GM19351 (cell line): ENCODE results near the gene RNF150.
"Not testable (repeated sequence)": the region's sequence is repeated elsewhere in the genome, so short reads cannot be mapped to it uniquely, and the experiment has no call there.

Source experiments
- ATAC-seq: cut with Tn5 transposase; IDR thresholded peaks from one replicate; pipeline ENCODE4 v1.9.1; 2021; ENCODE audit warnings: mild to moderate bottlenecking, moderate library complexity; ENCODE audit not compliant: unreplicated experiment

The RNF150 gene

DNA sequence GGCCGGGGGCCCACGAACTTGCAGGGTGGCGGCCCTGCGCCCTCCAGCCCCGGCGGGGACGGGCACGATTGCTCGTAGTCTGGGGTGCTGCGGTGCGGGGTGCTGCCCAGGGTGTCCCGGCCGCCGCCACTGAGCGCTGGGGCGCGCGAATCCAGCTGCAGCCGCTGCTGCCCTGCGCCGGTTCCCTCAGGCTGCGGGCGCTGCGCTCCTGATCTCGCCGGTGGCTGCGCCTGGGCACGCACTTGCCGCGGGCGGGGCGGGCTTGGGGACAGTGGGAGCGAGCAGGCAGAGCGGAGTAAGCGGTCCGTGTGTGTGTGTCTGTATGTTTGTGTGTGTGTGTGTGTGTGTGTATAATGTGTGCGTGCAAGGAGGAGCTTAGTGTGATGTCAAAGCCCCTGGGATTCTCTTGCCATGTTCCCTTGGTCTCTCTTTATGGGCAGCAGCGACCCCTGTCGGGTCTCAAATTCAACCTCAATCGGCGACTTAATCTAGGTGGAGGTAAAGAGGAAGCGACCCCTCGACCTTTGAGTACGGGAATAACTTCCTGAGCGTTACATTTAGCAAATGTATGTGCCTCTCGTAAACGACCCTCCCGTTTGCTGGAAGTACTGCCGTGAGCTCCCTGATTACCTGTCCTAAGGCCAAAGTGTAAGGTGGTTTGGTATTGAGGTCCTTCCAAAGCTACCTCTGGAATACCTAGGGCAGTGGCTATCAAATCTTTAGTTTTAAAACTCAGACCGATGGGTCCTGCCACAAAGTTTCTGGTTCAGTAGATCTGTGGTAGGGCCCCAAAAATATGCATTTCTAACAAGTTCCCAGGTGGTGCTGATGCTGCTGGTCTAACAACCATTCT lies at the start of gene RNF150:
TSS of gene RNF150 (minus strand) at position 324 of the 853 bp plus-strand sequence.
- ATAC-seq: peak; percentile 64

- ATAC-seq: no peak
Measured at GRCh38 chr4:141180991-141181761, 47.9 kb upstream of the RNF150 start.

GRCh38 chr4:141179474-141180373 lies 46.5 kb upstream of the RNF150 start:
- ATAC-seq: no peak

- ATAC-seq: no peak
Measured at GRCh38 chr4:141177171-141177570, 43.9 kb upstream of the RNF150 start.

DNA sequence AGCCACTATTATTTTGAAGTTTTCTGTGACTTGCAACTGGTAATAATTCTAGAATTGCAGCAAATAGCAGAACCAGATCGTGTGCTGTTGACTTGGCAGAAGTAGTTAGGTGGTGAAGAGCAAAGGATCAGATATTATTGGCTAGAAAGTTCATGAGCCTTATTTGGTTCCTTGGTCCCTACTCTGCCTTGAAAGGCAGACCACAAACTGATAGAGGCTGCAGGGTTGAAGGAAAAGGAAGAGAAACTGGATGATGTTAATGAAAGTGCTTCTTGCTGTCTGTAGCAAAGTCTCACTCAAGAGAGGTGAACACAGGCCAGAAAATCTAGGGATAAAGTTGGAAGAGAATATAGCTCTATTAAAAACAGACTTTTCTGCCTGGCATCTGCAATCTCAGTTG lies 41.2 kb upstream of the RNF150 start:
- ATAC-seq: peak; percentile 76

DNA sequence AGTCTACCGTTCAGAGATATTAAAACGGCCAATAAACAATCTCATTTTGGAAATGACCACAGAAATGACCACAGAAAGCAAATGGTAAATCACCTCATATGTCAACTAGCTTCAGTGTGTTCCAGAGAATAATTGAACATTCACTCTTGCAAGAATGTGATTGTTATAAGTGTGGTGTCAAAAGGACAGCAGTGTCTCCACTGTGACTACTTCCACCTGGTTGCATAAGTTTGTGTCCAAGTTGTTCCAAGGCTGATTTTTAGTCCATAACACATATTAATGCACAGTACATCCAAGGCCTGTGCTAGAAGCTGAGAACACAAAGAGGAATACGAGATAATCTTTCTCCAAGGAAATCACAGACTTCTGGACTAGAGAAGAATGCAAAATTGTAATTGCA lies 37.4 kb upstream of the RNF150 start:
- no peak for ATAC-seq

- ATAC-seq: no peak
Measured at GRCh38 chr4:141169391-141169790, 36.1 kb upstream of the RNF150 start.

GRCh38 chr4:141165001-141165400 lies 31.7 kb upstream of the RNF150 start:
- not testable (repeated sequence) for ATAC-seq

DNA sequence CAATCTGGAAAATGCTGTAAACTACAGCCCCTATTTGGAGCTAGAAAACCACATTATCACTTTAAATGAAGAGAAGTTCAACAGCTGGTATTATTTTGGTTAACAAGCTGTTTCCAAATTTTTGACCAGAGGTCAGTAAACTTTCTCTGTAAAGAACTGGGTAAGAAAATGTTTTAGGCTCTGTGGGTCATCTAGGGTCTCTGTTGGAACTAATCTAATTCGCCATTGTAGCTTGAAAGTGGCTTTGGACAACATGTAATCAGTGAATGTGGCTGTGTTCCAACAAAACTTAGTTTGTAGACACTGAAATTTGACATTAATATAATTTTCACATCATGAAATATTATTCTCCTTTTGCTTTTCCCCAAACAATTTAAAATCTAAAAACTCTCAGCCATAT lies 25.8 kb upstream of the RNF150 start:
- no peak for ATAC-seq

- ATAC-seq: no peak
Measured at GRCh38 chr4:141158219-141158618, 24.9 kb upstream of the RNF150 start.

DNA sequence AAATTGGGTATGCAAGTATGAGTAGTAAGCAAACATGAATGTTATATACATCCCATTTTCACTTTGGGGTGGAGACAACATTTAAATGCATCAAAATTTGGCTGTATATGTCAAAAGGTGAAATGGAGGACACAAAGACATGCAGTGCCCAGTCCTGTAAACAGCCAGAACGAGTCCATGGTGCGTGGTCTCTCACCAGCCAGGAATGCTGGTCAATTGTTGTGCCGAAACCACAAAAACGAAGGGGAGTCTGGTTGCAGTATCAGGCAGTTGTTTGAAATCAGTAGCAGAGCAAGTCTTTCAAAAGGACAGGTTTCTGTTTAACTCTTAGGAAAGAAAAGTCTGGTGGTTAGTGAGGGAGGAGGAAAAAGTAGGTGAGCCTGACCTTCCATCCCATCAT lies 22.3 kb upstream of the RNF150 start:
- no peak for ATAC-seq

DNA sequence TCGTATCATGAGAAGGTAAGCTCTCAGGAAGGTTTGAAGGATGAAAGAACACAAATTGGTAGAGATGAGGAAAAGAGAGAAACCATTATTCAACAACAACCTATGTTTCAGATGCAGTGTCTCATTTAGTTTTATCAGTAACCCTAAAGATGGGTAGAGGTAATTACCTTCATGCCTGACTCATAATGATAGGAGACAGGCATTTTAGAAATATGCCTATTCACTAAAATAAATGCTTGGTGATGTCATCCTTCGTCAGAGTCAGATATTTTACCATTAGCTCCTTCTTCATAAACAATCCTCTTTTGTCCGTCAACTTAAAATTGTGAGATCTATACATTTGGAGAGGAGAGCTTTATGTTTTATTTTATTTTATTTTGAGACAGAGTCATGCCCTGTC lies 21.5 kb upstream of the RNF150 start:
- ATAC-seq: no peak

DNA sequence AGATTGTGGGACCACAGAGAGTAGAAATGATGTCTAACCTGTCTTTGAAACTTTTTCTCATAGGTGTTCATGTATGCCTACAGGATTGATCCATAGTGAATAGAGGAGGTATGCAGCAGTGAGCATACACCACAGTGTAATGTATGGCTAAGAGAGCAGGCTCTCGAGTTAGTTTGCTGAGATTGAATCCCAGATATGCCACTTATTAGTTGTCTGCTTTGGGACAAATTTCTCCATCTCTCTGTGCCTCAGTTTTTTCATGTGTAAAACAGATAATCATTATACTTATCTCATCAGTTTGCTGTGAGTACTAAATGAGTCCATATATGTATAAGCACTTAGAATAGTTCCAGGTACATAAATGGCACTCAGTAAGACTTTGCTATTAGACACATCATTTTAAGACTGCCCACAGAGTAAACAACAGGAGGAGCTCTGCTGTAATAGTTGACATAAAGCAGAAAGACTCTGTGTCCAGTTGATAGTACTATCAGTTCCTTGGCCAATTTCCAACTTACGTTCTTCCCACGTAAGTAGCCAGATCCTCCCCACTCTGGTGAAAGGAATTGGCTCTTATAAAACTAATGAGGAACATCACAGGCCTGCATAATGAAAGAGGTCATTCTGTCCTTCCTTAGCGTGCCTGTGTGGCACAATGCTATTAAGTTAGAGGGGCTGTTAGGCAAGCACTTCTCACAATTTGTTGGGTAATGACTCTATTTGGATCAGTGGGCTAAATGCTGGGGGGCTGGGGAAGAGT lies 20.7 kb upstream of the RNF150 start:
- ATAC-seq: no peak

DNA sequence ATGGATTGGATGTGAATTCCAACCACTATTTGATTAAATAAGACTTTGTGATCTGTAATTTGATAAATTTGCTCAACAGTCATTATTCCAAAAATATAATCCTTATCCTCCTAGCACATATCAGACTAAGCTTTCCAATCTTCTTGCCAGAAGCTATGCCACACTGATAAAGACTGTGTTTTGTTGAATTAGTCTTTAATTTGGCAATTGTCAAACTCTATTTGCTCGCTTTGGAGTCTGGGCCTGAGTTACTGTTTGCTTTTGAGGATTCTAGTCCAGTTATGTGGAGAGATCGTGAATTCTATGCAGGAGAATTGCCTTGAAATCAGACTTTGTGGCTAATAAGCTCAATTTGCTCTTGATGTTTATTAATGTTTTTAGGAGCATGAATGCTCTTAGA lies 10.9 kb upstream of the RNF150 start:
- no peak for ATAC-seq

DNA sequence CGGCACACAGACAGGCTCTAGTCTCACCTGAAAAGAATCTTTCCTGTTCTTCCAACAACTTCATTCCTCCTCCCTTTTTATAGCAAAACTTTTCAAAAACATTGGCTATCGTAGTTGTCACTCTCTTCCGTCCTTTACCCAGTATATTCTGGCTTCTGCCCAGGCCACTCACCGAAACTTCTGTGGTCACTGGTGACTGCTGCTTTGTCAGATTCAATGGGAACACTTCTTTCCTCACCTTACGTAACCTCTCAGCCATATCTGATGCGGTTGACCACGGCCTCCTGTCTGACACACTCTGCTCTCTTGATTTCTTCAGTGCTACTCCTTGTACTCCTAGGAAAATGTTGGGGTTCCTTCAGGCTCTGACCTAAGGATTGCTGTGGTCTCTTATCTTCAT lies 9.2 kb upstream of the RNF150 start:
- ATAC-seq: no peak

- no peak for ATAC-seq
Measured at GRCh38 chr4:141140391-141141200, 7.3 kb upstream of the RNF150 start.

GRCh38 chr4:141133999-141134995 lies 1.0 kb upstream of the RNF150 start:
- ATAC-seq: no peak

DNA sequence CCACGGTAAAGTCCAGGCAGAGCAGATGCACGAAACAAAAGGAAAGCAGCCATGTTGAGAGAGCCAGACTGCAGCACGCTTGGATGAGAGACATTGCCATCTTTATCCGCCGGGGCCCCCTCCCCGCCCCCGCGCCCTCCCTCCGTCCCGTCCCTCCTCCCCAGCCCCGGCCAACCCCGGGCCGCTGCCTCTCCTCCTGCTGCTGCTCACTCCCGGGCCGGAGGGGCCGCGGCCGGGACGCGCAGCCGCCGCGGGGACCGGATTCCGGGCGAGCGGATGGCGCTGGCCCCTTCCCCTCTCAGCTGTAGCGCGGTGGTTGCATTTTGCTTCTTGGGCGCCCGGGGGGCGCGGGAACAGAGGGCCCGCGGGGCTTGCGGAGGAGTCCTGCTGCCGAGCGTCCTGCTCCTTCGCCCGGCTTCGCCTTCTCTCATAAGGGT lies 542 bp downstream of the RNF150 start:
- peak; percentile 22 for ATAC-seq
